ENCODE measurements around the gene TYW1. TPM values are rescaled to one million over a fixed set of nuclear protein-coding genes. Genes with fewer than 3 reads are reported as not detected.
"Not testable (repeated sequence)": the region's sequence is repeated elsewhere in the genome, so short reads cannot be mapped to it uniquely, and the experiment has no call there.

Gene TYW1
- total RNA-seq (18.5 and 19.8 TPM in 2 replicates), polyA plus RNA-seq (13.8 and 19.6 TPM in 2 replicates)

- Histone ChIP-seq H2AFZ (peak within 1 kb of the TSS; percentile 45), H3K27ac (peak within 1 kb of the TSS; percentile 53), H3K79me2 (peaks cover 23% of the 10 kb centered on the region), H3K4me2 (peak within 1 kb of the TSS; percentile 88), H3K4me3 (peak within 1 kb of the TSS; percentile 26)
- H3K9me3 ChIP-seq (ENCODE audit: low read depth); H3K9me2 ChIP-seq (replicated peaks; ENCODE audit: insufficient read depth); H3K4me1 ChIP-seq (ENCODE audit: insufficient read depth); H3K36me3 ChIP-seq (replicated peaks; ENCODE audit: insufficient read depth, low read depth); H3K27me3 ChIP-seq; H4K20me1 ChIP-seq (ENCODE audit: insufficient read depth, poor library complexity, severe bottlenecking): not testable (repeated sequence)
- 1% methylated on average over 38 of the region's 44 CpGs for WGBS (ENCODE audit: low lambda C conversion rate, missing lambda C conversion rate)
- peak; percentile 98 for DNase-seq (ENCODE audit: low spot score)
Observed at GRCh38 chr7:66996444-66997191, at the start of gene TYW1. Gene TYW1 (plus strand): TSS chr7:66996833. CDS start chr7:66996979, 146 bp downstream.

- TF ChIP-seq EZH2phosphoT487 (IDR thresholded peaks at IDR 0.05; ENCODE audit: low read depth, severe bottlenecking, unreplicated experiment): no peak
- no peak for TF ChIP-seq EZH2 (IDR thresholded peaks at IDR 0.05; ENCODE audit: borderline replicate concordance)
- TF ChIP-seq CTCF (IDR thresholded peaks at IDR 0.05; ENCODE audit: poor library complexity): no peak
- DNase-seq (ENCODE audit: low spot score): no peak
- no peak overlapping the region for H3K27ac ChIP-seq
- peaks cover 5% of the 10 kb centered on the region for H3K79me2 ChIP-seq
- no peak overlapping the region for H2AFZ ChIP-seq
- no peaks in the 10 kb centered on the region for H3K9me3 ChIP-seq (ENCODE audit: low read depth)
- H3K9me2 ChIP-seq (replicated peaks; ENCODE audit: insufficient read depth): no peaks in the 10 kb centered on the region
- H3K4me3 ChIP-seq: no peak overlapping the region
- H3K4me1 ChIP-seq (ENCODE audit: insufficient read depth): peaks cover 7% of the 10 kb centered on the region
- WGBS (ENCODE audit: low lambda C conversion rate, missing lambda C conversion rate): 94% methylated on average over 19 of the region's 19 CpGs
- H3K27me3 ChIP-seq: no peaks in the 10 kb centered on the region
- H3K36me3 ChIP-seq (replicated peaks; ENCODE audit: insufficient read depth, low read depth): no peaks in the 10 kb centered on the region
- H4K20me1 ChIP-seq (ENCODE audit: insufficient read depth, poor library complexity, severe bottlenecking): no peaks in the 10 kb centered on the region
- H3K4me2 ChIP-seq: no peak overlapping the region
Observed at GRCh38 chr7:66948480-66949109, 48.0 kb upstream of the TYW1 start.

GRCh38 chr7:66950311-66950710 is 46.3 kb upstream of the TYW1 start:
- Histone ChIP-seq H3K9me3 (ENCODE audit: low read depth) (no peaks in the 10 kb centered on the region), H3K27ac (no peak overlapping the region), H4K20me1 (ENCODE audit: insufficient read depth, poor library complexity, severe bottlenecking) (no peaks in the 10 kb centered on the region), H3K9me2 (replicated peaks; ENCODE audit: insufficient read depth) (no peaks in the 10 kb centered on the region), H3K4me1 (ENCODE audit: insufficient read depth) (peaks cover 7% of the 10 kb centered on the region), H3K27me3 (no peaks in the 10 kb centered on the region), H3K79me2 (peaks cover 5% of the 10 kb centered on the region), H2AFZ (no peak overlapping the region), H3K36me3 (replicated peaks; ENCODE audit: insufficient read depth, low read depth) (no peaks in the 10 kb centered on the region), H3K4me2 (no peak overlapping the region), H3K4me3 (no peak overlapping the region)
- WGBS (ENCODE audit: low lambda C conversion rate, missing lambda C conversion rate): 87% methylated on average over 3 of the region's 3 CpGs
- TF ChIP-seq EZH2 (IDR thresholded peaks at IDR 0.05; ENCODE audit: borderline replicate concordance) (no peak), EZH2phosphoT487 (IDR thresholded peaks at IDR 0.05; ENCODE audit: low read depth, severe bottlenecking, unreplicated experiment) (no peak), CTCF (IDR thresholded peaks at IDR 0.05; ENCODE audit: poor library complexity) (no peak)
- no peak for DNase-seq (ENCODE audit: low spot score)

- whole genome bisulfite sequencing (ENCODE audit: low lambda C conversion rate, missing lambda C conversion rate): 91% methylated on average over 8 of the region's 8 CpGs
- Histone ChIP-seq H3K9me3 (ENCODE audit: low read depth) (no peaks in the 10 kb centered on the region), H3K9me2 (replicated peaks; ENCODE audit: insufficient read depth) (no peaks in the 10 kb centered on the region), H3K4me3 (no peak overlapping the region), H3K36me3 (replicated peaks; ENCODE audit: insufficient read depth, low read depth) (no peaks in the 10 kb centered on the region), H3K27me3 (no peaks in the 10 kb centered on the region), H3K4me2 (no peak overlapping the region), H3K4me1 (ENCODE audit: insufficient read depth) (peaks cover 7% of the 10 kb centered on the region), H3K27ac (no peak overlapping the region), H4K20me1 (ENCODE audit: insufficient read depth, poor library complexity, severe bottlenecking) (no peaks in the 10 kb centered on the region), H3K79me2 (peaks cover 5% of the 10 kb centered on the region), H2AFZ (no peak overlapping the region)
- no peak for DNase-seq (ENCODE audit: low spot score)
- TF ChIP-seq EZH2phosphoT487 (IDR thresholded peaks at IDR 0.05; ENCODE audit: low read depth, severe bottlenecking, unreplicated experiment): no peak
- no peak for TF ChIP-seq CTCF (IDR thresholded peaks at IDR 0.05; ENCODE audit: poor library complexity)
- no peak for TF ChIP-seq EZH2 (IDR thresholded peaks at IDR 0.05; ENCODE audit: borderline replicate concordance)
Observed at GRCh38 chr7:66950763-66951162, 45.9 kb upstream of the TYW1 start.

Data from hepatocyte (in vitro differentiated cells).